ENCODE results near the gene SLC2A4.

The SLC2A4 gene

GRCh38 chr17:7248796-7249195 lies 32.7 kb upstream of the SLC2A4 start:
- no peak for DNase-seq

GRCh38 chr17:7249214-7249613 lies 32.3 kb upstream of the SLC2A4 start:
- DNase-seq: no peak

GRCh38 chr17:7249830-7250229 lies 31.7 kb upstream of the SLC2A4 start:
- DNase-seq: no peak

GRCh38 chr17:7250695-7251627 lies 30.6 kb upstream of the SLC2A4 start:
- peak; percentile 8 for DNase-seq

- DNase-seq: peak; percentile 99
Observed at GRCh38 chr17:7251661-7252175, 29.8 kb upstream of the SLC2A4 start, which contains the start of gene CTDNEP1. Gene CTDNEP1, minus strand, starts transcription at chr17:7251734. Its CDS starts 438 bp downstream, at chr17:7251296.

- peak; percentile 93 for DNase-seq
Observed at GRCh38 chr17:7252176-7253043, 29.1 kb upstream of the SLC2A4 start, which contains the start of gene ELP5. Gene ELP5, plus strand, starts transcription at chr17:7252215. Its CDS starts 336 bp downstream, at chr17:7252551.

- no peak for DNase-seq
Observed at GRCh38 chr17:7253082-7253481, 28.4 kb upstream of the SLC2A4 start.

GRCh38 chr17:7254511-7254910 lies 27.0 kb upstream of the SLC2A4 start:
- no peak for DNase-seq

GRCh38 chr17:7256766-7257456 lies 24.6 kb upstream of the SLC2A4 start:
- no peak for DNase-seq

GRCh38 chr17:7258731-7259554 lies 22.6 kb upstream of the SLC2A4 start:
- DNase-seq: no peak

GRCh38 chr17:7259555-7259889 lies 22.0 kb upstream of the SLC2A4 start:
- no peak for DNase-seq

- no peak for DNase-seq
Observed at GRCh38 chr17:7260151-7260550, 21.4 kb upstream of the SLC2A4 start.

- DNase-seq: peak; percentile 17
Observed at GRCh38 chr17:7260651-7261378, 20.7 kb upstream of the SLC2A4 start.

GRCh38 chr17:7261379-7262191 lies 19.9 kb upstream of the SLC2A4 start:
- DNase-seq: no peak

GRCh38 chr17:7262192-7262934 lies 19.2 kb upstream of the SLC2A4 start, which contains the start of gene CLDN7:
Gene CLDN7, minus strand, starts transcription at chr17:7262478. Its CDS starts 435 bp downstream, at chr17:7262043.
- DNase-seq: peak; percentile 73

- DNase-seq: peak; percentile 16
Observed at GRCh38 chr17:7262935-7263800, 18.4 kb upstream of the SLC2A4 start.

- DNase-seq: no peak
Observed at GRCh38 chr17:7263801-7264078, 17.8 kb upstream of the SLC2A4 start.

- no peak for DNase-seq
Observed at GRCh38 chr17:7266784-7267183, 14.7 kb upstream of the SLC2A4 start.

GRCh38 chr17:7279448-7279847 lies 2.1 kb upstream of the SLC2A4 start:
- no peak for DNase-seq

Data from NCI-H2171 treated with DMSO at 0.1 percent for 48 hours (cell line).